OCI-LY1 (cell line): Measurements from ENCODE around the gene TAS2R30.

ENCODE experiments used
- H2AFZ ChIP-seq: fragments of 200-600 bp; sonication (generic), shearing (Covaris generic); 2 replicates; pipeline ENCODE4 v1.6.0; 2014; ENCODE audit warnings: antibody characterized with exemption, mild to moderate bottlenecking, low read length
- H3F3A ChIP-seq: fragments of 200-600 bp; sonication (generic), shearing (Covaris generic); 2 replicates; pipeline ENCODE4 v1.6.0; 2014; ENCODE audit warnings: mild to moderate bottlenecking, antibody characterized with exemption, low read length, moderate library complexity; ENCODE audit not compliant: insufficient read depth
- H3K27ac ChIP-seq: fragments of 200-600 bp; sonication (generic); 2 replicates; pipeline ENCODE4 v1.5.1; 2014; ENCODE audit warnings: low read length, mixed run types, mild to moderate bottlenecking, low read depth; ENCODE audit not compliant: poor library complexity, severe bottlenecking
- H3K27me3 ChIP-seq: fragments of 200-600 bp; sonication (generic); 2 replicates; pipeline ENCODE4 v1.6.0; 2014; ENCODE audit warnings: antibody characterized with exemption, mild to moderate bottlenecking, low read length, moderate library complexity; ENCODE audit not compliant: insufficient read depth
- H3K36me3 ChIP-seq: fragments of 200-600 bp; sonication (generic); 2 replicates; pipeline ENCODE4 v1.6.1; 2014; ENCODE audit warnings: mild to moderate bottlenecking, antibody characterized with exemption, low read length, moderate library complexity, mixed read lengths; ENCODE audit not compliant: insufficient read depth
- H3K4me1 ChIP-seq: fragments of 200-600 bp; sonication (generic); 2 replicates; pipeline ENCODE4 v1.5.1; 2014; ENCODE audit warnings: mild to moderate bottlenecking, low read length, moderate library complexity; ENCODE audit not compliant: insufficient read depth, severe bottlenecking
- H3K4me2 ChIP-seq: fragments of 200-600 bp; sonication (generic), shearing (Covaris generic); 2 replicates; pipeline ENCODE4 v1.6.1; 2014; ENCODE audit warnings: low read length
- H3K4me3 ChIP-seq: fragments of 200-600 bp; sonication (generic); 2 replicates; pipeline ENCODE4 v1.5.1; 2014; ENCODE audit warnings: low read length, low read depth, mild to moderate bottlenecking, mixed read lengths; ENCODE audit not compliant: poor library complexity, severe bottlenecking
- H3K79me2 ChIP-seq: fragments of 200-600 bp; shearing (Covaris generic); 2 replicates; pipeline ENCODE4 v1.6.1; 2016; ENCODE audit warnings: mixed run types, low read length, mixed read lengths; ENCODE audit not compliant: insufficient read depth
- H3K9ac ChIP-seq: fragments of 200-600 bp; sonication (generic), shearing (Covaris generic); 2 replicates; pipeline ENCODE4 v1.6.1; 2014; ENCODE audit warnings: mild to moderate bottlenecking, low read length, mixed read lengths
- H3K9me2 ChIP-seq: fragments of 200-600 bp; sonication (generic), shearing (Covaris generic); 2 replicates; pipeline ENCODE4 v1.6.1; 2014; ENCODE audit warnings: low read depth, mild to moderate bottlenecking, low read length, mixed read lengths
- H3K9me3 ChIP-seq: fragments of 200-600 bp; shearing (Covaris generic); 2 replicates; pipeline ENCODE4 v1.6.1; 2014; ENCODE audit warnings: low read length, mixed read lengths
- H4K20me1 ChIP-seq: fragments of 200-600 bp; sonication (generic), shearing (Covaris generic); 2 replicates; pipeline ENCODE4 v1.6.0; 2016; ENCODE audit warnings: mild to moderate bottlenecking, low read length; ENCODE audit not compliant: insufficient read depth
- CTCF ChIP-seq: fragments of 200-600 bp; sonication (generic), shearing (Covaris generic); IDR thresholded peaks from 2 replicates; pipeline ENCODE4 v1.5.1; 2017; ENCODE audit warnings: mild to moderate bottlenecking, antibody characterized with exemption, low read length, moderate library complexity, mixed read lengths
- EZH2 ChIP-seq: fragments of 200-600 bp; sonication (generic), shearing (Covaris generic); IDR thresholded peaks from 2 replicates; pipeline ENCODE4 v1.8.0; 2017; ENCODE audit warnings: borderline replicate concordance, mixed run types, mild to moderate bottlenecking, antibody characterized with exemption, low read length, moderate library complexity, mixed read lengths

The TAS2R30 gene

GRCh38 chr12:11164384-11164783, 29.9 kb upstream of the TAS2R30 start:
- H3K27ac ChIP-seq, result no peak overlapping the region
- no peaks in the 10 kb centered on the region for H3K9me2 ChIP-seq
- no peak for TF ChIP-seq EZH2
- TF ChIP-seq CTCF, result no peak
- H2AFZ ChIP-seq, result no peak overlapping the region
- H4K20me1 ChIP-seq, result no peaks in the 10 kb centered on the region
- H3F3A ChIP-seq, result no peaks in the 10 kb centered on the region
- peaks cover 72% of the 10 kb centered on the region for H3K36me3 ChIP-seq
- no peaks in the 10 kb centered on the region for H3K9me3 ChIP-seq
- no peak overlapping the region for H3K4me2 ChIP-seq
- H3K79me2 ChIP-seq, result peaks cover 92% of the 10 kb centered on the region
- H3K9ac ChIP-seq, result no peak overlapping the region
- H3K4me3 ChIP-seq, result no peak overlapping the region
- no peaks in the 10 kb centered on the region for H3K27me3 ChIP-seq
- H3K4me1 ChIP-seq, result peaks cover 7% of the 10 kb centered on the region

- Histone ChIP-seq H2AFZ (no peak overlapping the region), H3K4me2 (no peak overlapping the region), H3K27ac (no peak overlapping the region), H3K27me3 (no peaks in the 10 kb centered on the region), H3K4me1 (no peaks in the 10 kb centered on the region), H3F3A (no peaks in the 10 kb centered on the region), H4K20me1 (no peaks in the 10 kb centered on the region), H3K79me2 (peaks cover 88% of the 10 kb centered on the region), H3K36me3 (peaks cover 67% of the 10 kb centered on the region), H3K9me3 (no peaks in the 10 kb centered on the region), H3K4me3 (no peak overlapping the region), H3K9me2 (no peaks in the 10 kb centered on the region), H3K9ac (no peak overlapping the region)
- TF ChIP-seq CTCF (no peak), EZH2 (no peak)
Measured at GRCh38 chr12:11162502-11162901, 28.1 kb upstream of the TAS2R30 start.

- Histone ChIP-seq H3K4me2 (no peak overlapping the region), H3F3A (no peaks in the 10 kb centered on the region), H3K4me3 (no peak overlapping the region), H4K20me1 (no peaks in the 10 kb centered on the region), H2AFZ (no peak overlapping the region), H3K9me2 (no peaks in the 10 kb centered on the region), H3K9me3 (peaks cover 12% of the 10 kb centered on the region), H3K4me1 (no peaks in the 10 kb centered on the region), H3K9ac (no peak overlapping the region), H3K27ac (no peak overlapping the region), H3K27me3 (no peaks in the 10 kb centered on the region), H3K79me2 (peaks cover 66% of the 10 kb centered on the region), H3K36me3 (peaks cover 50% of the 10 kb centered on the region)
- TF ChIP-seq EZH2 (no peak), CTCF (no peak)
Measured at GRCh38 chr12:11158885-11159444, 24.5 kb upstream of the TAS2R30 start.
